Left lung (tissue), 10 donors: ENCODE results near the gene UNC80. TPM values are rescaled to one million over a fixed set of nuclear protein-coding genes. Genes with fewer than 3 reads are reported as not detected.

Experiments
- ATAC-seq: fragments of 200-7000 bp; cut with Tn5 transposase; one replicate; pipeline ENCODE4 v1.9.1; 2020; ENCODE audit warnings: moderate library complexity
- DNase-seq, 4 donors: peaks; one replicate each; pipeline ENCODE4 v3.0.0-alpha.2; 2013 to 2020
- H3K27ac ChIP-seq, 2 donors: fragments of 200-600 bp; sonication (generic) in 1 of 2; one replicate each; pipeline versions ENCODE4 v1.5.0 to v1.8.0; 2020 to 2021
- H3K27me3 ChIP-seq, 2 donors: fragments of 200-600 bp; sonication (generic) in 1 of 2; one replicate each; pipeline versions ENCODE4 v1.5.0 to v1.8.0; 2020 to 2021
- H3K36me3 ChIP-seq, 2 donors: fragments of 200-600 bp; sonication (generic) in 1 of 2; one replicate each; pipeline versions ENCODE4 v1.5.0 to v1.8.0; 2020 to 2021
- H3K4me1 ChIP-seq, 2 donors: fragments of 200-600 bp; one replicate each; pipeline ENCODE4 v1.8.0; 2021
- H3K4me3 ChIP-seq, 2 donors: fragments of 200-600 bp; sonication (generic) in 1 of 2; one replicate each; pipeline versions ENCODE4 v1.5.0 to v1.8.0; 2020 to 2021; ENCODE audit warnings: mild to moderate bottlenecking in 1 of 2
- H3K9me3 ChIP-seq, 2 donors: fragments of 200-600 bp; sonication (generic) in 1 of 2; one replicate each; pipeline versions ENCODE4 v1.5.0 to v1.8.0; 2020 to 2021
- CTCF ChIP-seq, 2 donors: fragments of 200-600 bp; sonication (generic) in 1 of 2; IDR thresholded peaks; one replicate each; pipeline versions ENCODE4 v1.5.0 to v1.8.0; 2021; ENCODE audit warnings: antibody characterized with exemption in 2 of 2
- intact Hi-C, 2 donors: fragments of 100-400 bp; cut with DNase I; formaldehyde crosslinking; loops; one replicate each; pipeline versions ENCODE4 v1.11.2 to v1.14.2; 2022
- polyA plus RNA-seq, 6 donors: library from polyadenylated mRNA; unstranded; fragments of 120-200 nt; gene quantifications; one replicate each; pipeline ENCODE4 v1.2.1, GENCODE V29; 2013; ENCODE audit not compliant: insufficient read length in 6 of 6
- total RNA-seq, 2 donors: library from RNA; stranded (reverse); fragmentation: NEBNext Ultra II Directional; extraction: Animal tissue kit (Norgen Biotek cat#: 25700); gene quantifications; one replicate each; pipeline ENCODE4 v1.2.1, GENCODE V29; 2021
- donor health status: DM: no; HTN: yes; CAD: no.
- donor health status: DM: no; HTN: no; CAD: no.

Gene UNC80
- total and polyA plus RNA-seq, 8 donors = 0.06 to 1.8 (median 1.3) TPM; not detected in 1

- Histone ChIP-seq H3K27me3 (no peaks in the 10 kb centered on the region), H3K9me3 (no peaks in the 10 kb centered on the region), H3K4me3 (no peak overlapping the region), H3K27ac (no peak overlapping the region), H3K4me1 (no peaks in the 10 kb centered on the region), H3K36me3 (no peaks in the 10 kb centered on the region)
- no peak for TF ChIP-seq CTCF (IDR thresholded peaks at IDR 0.05)
- ATAC-seq (no peak), DNase-seq (no peak)
- intact Hi-C loops = no loop called here
Measured at GRCh38 chr2:209806318-209806717, 34.7 kb downstream of the UNC80 start.

DNA sequence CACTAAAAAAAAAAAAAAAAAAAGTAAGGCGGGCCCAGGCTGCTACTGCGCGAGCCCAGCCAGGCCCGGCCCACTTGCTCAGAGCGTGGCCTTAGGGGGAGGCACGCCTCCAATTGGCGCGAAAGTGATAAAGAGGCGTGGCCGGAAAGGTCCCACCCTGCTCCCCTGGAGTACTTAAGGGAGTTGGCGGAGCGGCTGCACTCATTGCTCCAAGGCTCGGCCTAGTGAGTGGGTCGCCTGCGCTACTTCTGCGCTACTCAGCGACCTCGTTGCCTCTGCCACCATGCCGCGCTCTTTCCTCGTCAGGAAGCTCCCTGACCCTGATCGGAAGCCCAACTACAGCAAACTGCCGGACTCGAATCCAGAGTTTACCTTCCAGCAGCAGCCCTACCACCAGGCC is 36.9 kb downstream of the UNC80 start:
- peak in 1 of 4 donors; percentile 60 for DNase-seq
- Histone ChIP-seq H3K4me3 (no peak overlapping the region), H3K9me3 (no peaks in the 10 kb centered on the region), H3K4me1 (no peaks in the 10 kb centered on the region), H3K27me3 (no peaks in the 10 kb centered on the region), H3K27ac (no peak overlapping the region), H3K36me3 (no peaks in the 10 kb centered on the region)
- intact Hi-C loops = no loop called here
- TF ChIP-seq CTCF (IDR thresholded peaks at IDR 0.05) = no peak
- ATAC-seq = no peak

GRCh38 chr2:209809256-209809655 is 37.6 kb downstream of the UNC80 start:
- no peaks in the 10 kb centered on the region for H3K36me3 ChIP-seq
- H3K9me3 ChIP-seq = no peaks in the 10 kb centered on the region
- TF ChIP-seq CTCF (IDR thresholded peaks at IDR 0.05) = no peak
- ATAC-seq (no peak), DNase-seq (peak in 1 of 4 donors; percentile 73)
- no peak overlapping the region for H3K27ac ChIP-seq
- H3K4me1 ChIP-seq = no peaks in the 10 kb centered on the region
- intact Hi-C loops = no loop called here
- no peak overlapping the region for H3K4me3 ChIP-seq
- no peaks in the 10 kb centered on the region for H3K27me3 ChIP-seq

- DNase-seq (no peak), ATAC-seq (no peak)
- TF ChIP-seq CTCF (IDR thresholded peaks at IDR 0.05) = no peak
- Histone ChIP-seq H3K27me3 (no peaks in the 10 kb centered on the region), H3K27ac (no peak overlapping the region), H3K4me1 (no peaks in the 10 kb centered on the region), H3K4me3 (no peak overlapping the region), H3K9me3 (no peaks in the 10 kb centered on the region), H3K36me3 (no peaks in the 10 kb centered on the region)
- intact Hi-C loops = no loop called here
Measured at GRCh38 chr2:209817844-209818271, 46.2 kb downstream of the UNC80 start.

DNA sequence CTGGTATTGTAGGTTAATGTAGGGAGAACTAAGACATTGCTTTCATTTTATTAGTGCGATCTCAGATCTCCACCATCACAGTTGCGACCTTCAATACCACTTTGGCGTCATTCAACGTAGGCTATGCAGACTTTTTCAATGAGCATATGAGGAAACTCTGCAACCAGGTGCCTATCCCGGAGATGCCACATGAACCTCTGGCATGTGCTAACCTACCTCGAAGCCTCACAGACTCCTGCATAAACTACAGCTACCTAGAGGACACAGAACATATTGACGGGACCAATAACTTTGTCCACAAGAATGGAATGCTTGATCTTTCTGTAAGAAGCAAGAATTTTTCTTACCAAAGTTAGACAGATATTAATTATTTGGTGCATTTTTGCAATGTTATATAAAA is 47.3 kb downstream of the UNC80 start:
- intact Hi-C loops = no loop called here
- no peak overlapping the region for H3K27ac ChIP-seq

More for the DNA sequence above, 47.3 kb downstream of the UNC80 start:
- Histone ChIP-seq H3K4me3 (no peak overlapping the region), H3K4me1 (no peaks in the 10 kb centered on the region), H3K9me3 (no peaks in the 10 kb centered on the region), H3K36me3 (no peaks in the 10 kb centered on the region), H3K27me3 (no peaks in the 10 kb centered on the region)
- no peak for ATAC-seq
- TF ChIP-seq CTCF (IDR thresholded peaks at IDR 0.05) = no peak
- DNase-seq = no peak
